GM20000 (cell line): Measurements from ENCODE around the gene CCDC91.

Experiments
- DNase-seq: peaks from one replicate; pipeline ENCODE4 v3.0.0; 2012; ENCODE audit warnings: low spot score
- TF ChIP-seq, protein P1 (sequence below): IDR thresholded peaks from 2 replicates; pipeline ENCODE4 v1.5.1; 2012; ENCODE audit warnings: mild to moderate bottlenecking, control low read depth; ENCODE audit errors: extremely low read depth, missing control alignments

CCDC91 gene

DNA sequence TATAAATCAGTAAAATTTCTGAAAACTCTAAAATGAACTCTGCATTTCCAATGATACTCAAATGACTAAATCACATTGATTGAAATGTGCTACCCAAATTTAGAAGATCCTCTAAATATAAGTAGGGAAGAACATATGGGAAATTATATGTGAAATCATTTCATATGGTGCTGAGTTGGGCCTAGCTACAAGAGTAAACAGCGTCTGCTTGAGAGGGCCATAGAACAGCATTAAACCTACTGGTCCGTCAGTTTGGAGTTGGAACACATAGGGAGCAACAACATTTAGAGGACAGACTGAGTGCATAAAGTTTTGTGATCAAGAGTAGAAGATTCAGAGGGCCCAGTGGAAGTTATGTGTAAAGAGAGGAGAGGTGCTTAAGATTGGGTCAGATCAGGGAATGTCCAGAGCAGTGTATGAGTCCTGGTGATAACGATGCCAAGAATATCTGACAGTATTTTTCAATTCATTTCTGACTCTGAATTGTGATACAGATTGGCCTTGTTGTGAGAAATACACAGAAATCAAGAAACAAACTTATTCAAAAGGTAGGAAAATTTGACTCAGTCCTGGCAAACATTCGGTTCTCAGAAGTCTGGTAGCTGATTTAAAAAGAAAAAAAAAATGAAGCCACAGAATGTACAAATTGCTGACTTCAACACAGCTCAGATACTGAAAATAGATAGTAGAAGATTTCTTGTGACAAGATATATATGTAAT, 362.2 kb downstream of the CCDC91 start:
- TF ChIP-seq, protein P1, sequence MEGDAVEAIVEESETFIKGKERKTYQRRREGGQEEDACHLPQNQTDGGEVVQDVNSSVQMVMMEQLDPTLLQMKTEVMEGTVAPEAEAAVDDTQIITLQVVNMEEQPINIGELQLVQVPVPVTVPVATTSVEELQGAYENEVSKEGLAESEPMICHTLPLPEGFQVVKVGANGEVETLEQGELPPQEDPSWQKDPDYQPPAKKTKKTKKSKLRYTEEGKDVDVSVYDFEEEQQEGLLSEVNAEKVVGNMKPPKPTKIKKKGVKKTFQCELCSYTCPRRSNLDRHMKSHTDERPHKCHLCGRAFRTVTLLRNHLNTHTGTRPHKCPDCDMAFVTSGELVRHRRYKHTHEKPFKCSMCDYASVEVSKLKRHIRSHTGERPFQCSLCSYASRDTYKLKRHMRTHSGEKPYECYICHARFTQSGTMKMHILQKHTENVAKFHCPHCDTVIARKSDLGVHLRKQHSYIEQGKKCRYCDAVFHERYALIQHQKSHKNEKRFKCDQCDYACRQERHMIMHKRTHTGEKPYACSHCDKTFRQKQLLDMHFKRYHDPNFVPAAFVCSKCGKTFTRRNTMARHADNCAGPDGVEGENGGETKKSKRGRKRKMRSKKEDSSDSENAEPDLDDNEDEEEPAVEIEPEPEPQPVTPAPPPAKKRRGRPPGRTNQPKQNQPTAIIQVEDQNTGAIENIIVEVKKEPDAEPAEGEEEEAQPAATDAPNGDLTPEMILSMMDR = no peak
- DNase-seq = no peak

DNA sequence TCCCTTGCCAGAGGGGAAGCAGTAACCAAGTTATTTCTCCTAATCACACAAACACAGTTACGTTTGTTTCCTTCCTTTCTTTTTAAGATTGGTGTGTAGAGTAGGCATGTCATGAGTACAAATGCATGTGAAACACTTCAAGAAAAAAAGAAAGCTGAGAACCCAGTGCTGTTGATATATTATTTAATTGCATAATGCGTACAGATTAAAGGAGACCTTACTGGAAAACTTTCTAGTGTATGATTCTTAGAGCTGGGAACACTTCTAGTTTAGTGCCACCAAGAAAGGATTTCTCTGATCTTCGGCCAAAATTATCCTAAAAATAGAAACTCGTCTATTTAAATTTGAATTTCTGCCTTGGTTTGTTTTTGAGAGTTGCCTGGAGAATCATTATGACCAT, 365.5 kb downstream of the CCDC91 start:
- no peak for DNase-seq
- TF ChIP-seq, protein P1 = no peak

DNA sequence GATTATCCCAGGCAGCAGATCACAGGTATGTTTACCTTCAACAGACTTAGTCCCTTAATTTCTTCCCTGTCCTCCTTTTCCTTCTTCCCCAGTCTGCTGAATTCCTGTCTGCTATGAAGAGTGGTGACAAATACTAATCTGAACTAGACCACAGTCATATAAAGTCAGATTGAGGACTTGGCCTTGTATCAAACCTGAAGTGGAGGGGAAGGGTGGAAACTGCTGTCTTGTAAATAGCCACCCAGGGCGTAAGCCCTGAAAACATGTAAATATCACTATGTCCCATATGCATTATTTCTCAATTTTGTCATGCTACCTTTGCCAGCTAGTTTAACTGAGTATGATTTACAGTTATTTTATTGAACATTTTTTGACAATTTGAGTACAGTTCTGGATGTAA, 368.0 kb downstream of the CCDC91 start:
- TF ChIP-seq, protein P1 = no peak

DNA sequence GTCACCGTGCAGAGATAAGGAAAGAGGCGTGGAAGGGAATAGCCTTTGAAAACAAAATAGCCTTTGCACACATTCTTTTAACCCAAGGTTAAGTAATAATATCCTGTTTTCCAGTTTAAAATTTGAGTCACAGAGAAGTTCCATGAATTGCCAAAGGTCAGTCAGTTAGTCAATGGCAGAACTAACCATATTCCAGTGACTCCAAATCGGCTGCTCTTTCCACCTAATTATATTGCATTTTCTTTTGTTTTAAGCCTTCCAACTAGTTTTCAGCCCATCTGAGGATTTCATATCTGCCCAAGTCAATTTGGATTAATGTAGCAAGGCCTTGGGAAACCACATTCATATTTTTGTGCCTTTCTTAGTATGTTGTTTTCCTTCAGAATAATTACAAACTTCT, 373.0 kb downstream of the CCDC91 start:
- TF ChIP-seq, protein P1 = no peak

More for the DNA sequence above, 368.0 kb downstream of the CCDC91 start:
- DNase-seq = no peak

DNA sequence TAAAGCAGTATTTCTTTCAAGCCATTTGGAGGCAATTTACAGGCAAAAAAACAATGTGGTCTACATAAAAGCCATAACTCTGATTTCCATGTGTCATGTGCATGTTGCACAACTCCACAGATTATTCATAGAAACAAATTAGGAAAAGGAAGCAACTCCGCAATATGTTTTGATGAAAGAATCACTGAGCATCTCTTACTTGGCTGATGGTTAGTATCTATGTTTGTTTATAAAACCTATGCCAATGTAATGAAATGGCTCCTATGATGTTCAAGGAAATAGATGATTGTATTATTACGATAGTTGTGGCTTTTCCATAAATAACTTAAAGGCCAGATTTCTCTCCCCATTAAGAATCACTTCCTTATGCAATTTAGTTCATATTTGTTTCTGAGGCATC, 373.7 kb downstream of the CCDC91 start:
- DNase-seq = no peak
- TF ChIP-seq, protein P1 = no peak

More for the DNA sequence above, 373.0 kb downstream of the CCDC91 start:
- no peak for DNase-seq

DNA sequence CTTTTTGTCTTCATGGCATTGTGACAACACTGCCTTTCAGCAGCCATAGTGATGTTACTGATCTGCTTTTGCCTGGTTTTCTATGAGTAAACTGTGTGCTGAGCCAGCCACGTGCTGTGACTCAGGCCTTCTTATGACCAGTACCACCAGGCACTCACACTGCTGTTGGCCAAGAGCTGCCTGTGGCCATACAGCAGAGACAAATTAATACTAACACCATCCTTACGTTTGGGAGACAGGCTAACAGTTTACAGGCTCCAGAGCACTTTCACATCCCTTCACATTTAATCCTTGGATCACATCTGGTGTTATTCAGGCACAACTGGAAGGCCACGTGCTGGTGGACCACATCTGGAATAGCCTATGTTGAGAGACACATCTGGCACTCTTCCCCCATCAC, 377.9 kb downstream of the CCDC91 start:
- no peak for DNase-seq
- TF ChIP-seq, protein P1 = no peak

DNA sequence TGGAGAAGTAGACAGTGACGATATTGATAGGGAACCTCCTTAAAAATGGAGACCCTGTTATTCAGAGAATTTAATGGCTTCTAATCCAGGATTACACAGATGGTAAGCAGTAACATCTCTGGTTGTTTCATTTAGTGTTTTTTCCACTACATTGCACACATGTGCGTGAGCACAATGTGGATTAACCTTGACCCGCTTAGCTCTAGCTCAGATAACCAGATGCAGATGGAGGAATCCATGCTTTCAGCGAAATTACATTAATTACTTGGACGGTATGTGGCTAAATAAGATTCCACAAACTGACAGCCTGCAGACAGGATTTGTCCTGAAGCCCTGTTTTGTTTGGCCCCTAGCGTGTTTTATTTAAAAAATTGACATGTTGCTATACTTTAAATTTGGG, 378.4 kb downstream of the CCDC91 start:
- no peak for DNase-seq
- TF ChIP-seq, protein P1 = no peak
